HG03097 (cell line): ENCODE results near the gene DCST2.

Experiments
- ATAC-seq: cut with Tn5 transposase; IDR thresholded peaks from one replicate; pipeline ENCODE4 v1.9.1; 2021; ENCODE audit not compliant: unreplicated experiment, low FRiP score

The DCST2 gene

DNA sequence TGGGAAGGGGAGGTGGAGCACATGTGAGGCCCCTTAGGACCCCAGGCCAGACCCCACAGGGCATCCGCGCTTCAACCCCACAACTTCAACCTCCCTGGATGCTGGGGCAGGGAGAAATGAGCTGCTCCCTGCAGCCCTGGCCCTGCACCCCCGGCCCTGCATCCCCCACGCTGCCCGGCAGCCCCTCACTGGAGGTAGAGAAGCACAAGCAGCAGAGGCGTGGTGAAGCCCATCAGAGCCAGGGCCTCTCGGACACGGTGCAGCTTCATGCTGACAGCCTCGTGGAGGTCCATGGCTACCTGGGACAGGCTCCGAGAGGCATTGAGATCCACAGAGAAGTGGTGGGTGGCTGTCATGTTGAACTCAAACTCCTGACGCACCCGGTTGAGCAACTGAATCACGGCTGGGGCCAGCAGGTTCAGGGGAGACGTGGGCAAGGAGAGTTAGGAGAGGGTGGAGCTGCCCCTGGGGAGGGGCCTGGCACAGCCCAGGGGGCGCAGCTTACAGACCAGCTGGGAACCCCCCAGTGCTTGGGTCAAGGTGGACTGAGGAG is 3.3 kb downstream of the DCST2 start:
- ATAC-seq, result no peak

DNA sequence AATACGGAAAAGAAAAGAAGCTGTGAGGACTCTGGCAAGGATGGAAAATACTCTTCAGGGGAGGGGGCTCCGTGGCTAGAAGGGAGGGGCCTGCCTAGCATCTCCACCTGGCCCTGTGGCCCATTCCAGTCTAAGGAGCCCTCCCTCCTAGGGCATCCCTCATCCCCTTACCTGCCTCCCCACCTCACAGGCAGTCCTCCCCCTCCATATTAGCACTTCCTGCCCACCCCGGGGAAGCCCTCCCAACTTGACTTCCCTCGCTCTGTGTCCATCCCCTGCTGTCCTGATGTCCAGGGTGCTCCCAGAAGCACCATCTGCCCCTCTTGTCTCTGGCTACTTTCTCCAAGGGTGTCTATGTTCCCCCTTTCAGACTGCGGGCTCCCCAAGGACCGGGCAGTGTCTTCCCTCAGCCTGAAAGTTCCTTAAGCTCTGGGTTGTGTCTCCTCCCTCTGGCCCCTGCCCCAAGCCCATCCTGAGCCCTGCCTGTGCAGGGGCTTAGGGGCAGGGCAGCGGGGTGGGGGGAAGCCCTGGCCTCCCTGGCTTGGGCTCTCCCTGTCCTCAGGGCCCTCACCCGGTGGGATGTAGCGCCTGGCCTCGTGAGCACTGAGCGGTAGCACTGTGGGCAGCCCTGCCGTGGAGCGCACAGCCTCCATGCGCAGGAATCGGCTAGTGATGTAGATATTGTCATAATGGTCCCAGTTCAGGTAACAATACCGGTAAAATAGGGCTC is 3.9 kb downstream of the DCST2 start:
- no peak for ATAC-seq

DNA sequence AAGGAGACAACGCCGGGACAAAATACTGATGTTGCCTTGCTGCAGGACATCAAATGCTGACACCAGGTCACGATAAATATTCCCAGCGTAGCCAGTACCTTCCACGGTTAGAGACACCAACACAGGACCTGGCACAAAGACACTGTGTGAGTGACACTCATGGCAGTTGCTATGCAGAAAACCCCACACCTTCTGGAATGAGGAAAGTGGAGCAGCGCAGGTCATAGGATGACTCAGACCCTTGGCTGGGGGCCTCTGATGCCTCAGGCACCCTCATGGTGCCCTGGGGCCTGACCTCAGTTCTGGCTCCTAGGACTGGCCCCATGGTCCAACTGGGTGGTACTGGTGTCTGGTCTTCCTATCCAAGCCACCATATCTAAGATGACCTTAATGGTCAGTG is 7.0 kb downstream of the DCST2 start:
- ATAC-seq, result no peak

DNA sequence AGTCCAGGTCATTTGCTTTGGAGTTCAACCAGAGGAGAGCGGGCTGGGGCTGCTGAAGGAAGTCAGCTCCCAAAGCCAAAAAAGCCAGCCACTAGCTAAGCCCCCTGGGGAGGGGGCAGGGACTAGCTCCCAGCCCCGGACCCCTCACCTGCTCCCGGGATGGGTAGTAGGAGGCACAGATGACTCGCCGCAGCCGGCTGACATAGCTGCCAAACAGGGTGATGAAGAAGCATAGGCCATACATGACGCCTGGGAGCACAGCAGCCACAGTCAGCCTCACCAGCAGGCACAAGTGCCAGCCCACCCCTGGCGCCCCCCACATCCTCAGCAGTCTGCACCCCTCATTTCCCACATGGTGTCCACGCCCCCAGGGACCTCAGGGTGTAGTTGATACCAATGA is 7.4 kb downstream of the DCST2 start:
- ATAC-seq, result no peak

DNA sequence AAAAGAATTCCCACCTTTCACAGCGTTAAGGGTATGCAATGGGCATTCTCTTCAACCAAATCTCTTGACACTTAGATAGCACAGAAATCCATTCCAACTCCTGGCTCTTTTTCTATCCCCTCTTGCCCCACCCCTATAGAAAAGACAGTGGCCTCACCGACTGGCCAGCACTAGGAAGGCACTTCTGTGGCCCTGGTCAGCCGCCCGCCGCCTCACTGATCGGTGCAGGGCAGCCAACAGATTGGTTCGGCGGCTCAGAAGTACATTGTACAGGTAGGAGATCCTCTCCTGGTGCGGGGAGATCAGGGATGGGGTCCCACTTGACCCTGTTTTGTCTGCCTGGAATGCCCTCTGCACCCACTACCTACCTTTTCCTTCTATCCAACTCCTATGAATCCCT is 9.3 kb downstream of the DCST2 start:
- ATAC-seq, result no peak

DNA sequence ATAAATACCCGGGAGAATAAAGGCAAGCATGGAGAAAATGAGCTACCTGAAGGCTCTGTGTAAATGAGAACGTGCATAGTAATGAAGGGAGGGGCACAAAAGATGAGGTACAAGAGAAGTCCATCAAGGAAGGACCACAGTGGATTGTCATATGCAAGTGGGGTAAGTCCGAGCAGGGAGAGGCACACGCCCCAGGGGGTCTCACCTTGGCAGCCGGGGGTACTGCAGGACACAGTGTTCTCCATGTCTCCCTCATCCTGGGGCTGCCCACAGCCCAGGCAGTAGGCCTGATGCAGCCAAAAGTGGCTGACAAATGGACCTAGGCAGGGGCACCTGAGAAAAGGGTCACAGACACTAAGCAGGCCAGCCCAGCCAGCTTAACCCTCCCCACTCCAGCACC is 10.0 kb downstream of the DCST2 start:
- ATAC-seq, result no peak

DNA sequence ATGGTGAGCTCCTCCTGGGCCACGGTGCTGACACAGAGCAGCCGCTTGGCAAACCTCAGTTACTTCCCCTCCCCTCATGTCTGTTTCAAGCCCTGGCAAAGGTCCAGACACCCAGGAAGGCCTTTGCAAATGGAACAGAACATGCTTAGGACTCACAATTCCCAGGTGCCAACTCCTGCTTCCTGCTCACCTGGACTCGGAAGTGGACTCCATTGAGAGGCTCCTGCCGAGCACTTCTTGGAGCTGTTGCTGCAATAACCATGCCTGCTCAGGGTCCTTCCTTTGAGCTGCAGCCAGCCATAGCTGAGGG is 10.7 kb downstream of the DCST2 start:
- ATAC-seq, result no peak

DNA sequence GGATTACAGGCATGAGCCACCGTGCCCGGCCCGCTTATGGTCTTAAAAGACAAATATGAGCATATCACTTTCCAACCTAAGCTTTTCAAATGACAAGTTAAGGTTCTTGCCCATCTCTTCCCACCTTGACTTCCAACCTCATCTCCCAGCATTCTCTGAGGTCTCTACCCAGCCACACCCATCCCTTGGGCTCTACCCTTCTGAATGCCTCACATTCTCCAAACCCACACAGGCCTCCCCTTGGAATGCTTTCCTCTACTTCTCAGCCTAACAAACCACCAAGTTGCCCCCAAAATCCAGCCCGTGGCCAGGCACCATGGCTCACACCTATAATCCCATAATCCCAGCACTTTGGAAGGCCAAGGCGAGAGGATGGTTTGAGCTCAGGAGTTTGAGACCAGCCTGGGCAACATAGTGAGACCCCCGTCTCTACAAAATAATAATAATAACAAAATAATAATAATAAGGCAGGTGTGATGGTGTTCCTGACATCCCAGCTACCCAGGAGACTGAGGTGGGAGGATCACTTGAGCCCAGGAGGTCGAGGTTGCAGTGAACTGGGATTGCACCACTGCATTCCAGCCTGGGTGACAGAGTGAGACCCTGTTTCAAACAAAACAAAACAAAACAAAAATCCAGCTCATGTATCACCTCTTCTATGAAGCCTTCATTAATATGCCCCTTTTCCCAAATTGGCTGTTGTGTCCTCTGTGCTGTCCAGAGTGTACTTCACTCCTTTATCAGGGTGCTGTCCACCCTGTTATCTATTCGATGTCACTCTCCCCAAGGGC is 11.2 kb downstream of the DCST2 start:
- ATAC-seq, result no peak

DNA sequence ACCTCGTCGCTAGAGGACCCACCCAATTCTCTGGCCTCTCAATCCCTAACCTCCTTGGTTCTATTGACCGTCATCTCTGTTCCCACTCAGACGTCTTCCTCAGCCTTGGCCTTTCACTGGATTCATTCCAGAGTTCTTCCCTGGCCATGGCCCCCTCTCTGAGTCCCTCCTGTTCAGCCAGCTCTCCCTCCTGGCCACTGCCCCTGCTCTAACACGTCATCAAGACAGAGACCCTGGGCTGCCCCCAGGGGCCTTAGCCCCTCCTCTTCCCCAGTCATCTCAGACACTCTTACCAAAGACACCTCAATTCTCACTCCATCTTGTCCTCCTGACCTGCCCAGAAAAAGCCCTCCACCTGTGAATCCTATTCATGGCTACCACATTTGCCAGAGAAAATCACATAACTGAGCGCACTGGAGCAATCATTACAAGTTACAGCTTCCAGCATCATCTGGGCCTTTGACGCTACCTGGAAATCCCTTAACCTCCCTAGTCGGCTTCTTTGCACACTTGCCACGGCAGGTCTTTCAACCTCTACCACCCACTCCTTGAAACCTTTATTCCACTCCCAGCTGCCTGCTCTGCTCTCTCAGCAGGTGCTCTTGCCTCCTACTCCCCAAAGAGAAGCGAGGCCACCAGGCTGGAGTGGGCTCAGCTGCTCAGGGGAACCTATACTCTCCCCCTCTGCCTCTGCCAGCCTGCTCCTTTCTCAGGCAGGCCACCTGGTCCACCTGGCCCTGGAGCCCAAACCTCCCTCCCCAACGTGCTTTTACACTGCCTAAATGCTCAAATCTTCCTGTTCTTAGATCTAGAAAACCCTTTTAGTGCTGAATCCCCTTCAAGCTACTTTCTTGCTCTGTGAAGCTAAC is 14.0 kb downstream of the DCST2 start:
- ATAC-seq, result no peak

DNA sequence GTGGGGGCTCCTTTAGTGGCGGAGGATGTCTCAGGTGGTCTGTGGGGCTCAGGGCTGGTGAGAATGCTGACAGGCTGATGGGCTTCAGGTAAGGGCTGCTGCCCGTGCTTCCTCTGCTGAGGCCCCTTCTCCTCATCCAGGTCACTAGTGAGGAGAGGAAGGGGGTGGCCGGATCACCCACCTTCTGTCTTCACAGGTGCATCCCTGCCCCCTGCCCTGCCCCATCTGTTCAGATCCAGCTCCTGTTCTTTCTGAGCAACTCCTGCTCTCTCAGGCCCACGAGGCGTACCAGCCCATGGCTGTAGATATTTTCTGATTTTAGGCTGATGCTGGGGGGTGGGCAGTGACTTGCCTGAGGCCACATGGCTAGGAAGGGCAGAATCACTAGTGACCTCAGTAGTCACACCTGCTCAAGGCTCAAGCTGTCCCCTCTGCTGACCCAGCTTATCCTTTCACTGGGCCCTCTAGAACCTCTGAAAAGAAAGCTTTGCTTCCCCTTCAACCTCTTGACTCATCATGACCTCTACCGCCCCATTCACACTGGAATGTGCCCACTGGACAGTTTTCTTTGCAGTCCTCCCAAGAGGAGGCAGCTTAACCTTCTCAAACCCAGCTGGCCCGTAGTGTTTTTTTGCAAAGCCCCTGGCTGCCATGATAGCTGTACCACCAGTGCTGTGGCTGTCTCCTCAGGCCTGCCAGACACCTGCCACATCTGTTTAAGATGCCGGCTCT is 14.8 kb downstream of the DCST2 start:
- ATAC-seq, result no peak

DNA sequence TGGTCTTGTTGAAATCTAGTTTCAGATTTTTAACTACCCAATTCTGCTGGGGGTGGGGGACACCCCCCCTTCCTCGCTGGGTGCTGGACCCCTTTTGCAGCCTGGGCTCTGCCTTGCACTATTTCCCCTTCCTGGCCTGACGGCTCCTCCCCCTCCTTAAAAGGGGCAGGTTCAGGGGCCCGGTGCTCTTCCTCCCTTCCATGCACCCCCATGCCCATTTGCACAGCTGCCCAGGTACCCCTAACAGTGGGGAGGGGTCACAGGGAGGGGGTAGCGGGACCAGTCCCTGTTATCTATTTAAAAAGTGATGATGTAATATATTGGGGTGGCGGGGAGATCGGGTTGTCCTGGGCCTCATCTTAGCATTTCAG is 15.7 kb downstream of the DCST2 start:
- ATAC-seq, result no peak

DNA sequence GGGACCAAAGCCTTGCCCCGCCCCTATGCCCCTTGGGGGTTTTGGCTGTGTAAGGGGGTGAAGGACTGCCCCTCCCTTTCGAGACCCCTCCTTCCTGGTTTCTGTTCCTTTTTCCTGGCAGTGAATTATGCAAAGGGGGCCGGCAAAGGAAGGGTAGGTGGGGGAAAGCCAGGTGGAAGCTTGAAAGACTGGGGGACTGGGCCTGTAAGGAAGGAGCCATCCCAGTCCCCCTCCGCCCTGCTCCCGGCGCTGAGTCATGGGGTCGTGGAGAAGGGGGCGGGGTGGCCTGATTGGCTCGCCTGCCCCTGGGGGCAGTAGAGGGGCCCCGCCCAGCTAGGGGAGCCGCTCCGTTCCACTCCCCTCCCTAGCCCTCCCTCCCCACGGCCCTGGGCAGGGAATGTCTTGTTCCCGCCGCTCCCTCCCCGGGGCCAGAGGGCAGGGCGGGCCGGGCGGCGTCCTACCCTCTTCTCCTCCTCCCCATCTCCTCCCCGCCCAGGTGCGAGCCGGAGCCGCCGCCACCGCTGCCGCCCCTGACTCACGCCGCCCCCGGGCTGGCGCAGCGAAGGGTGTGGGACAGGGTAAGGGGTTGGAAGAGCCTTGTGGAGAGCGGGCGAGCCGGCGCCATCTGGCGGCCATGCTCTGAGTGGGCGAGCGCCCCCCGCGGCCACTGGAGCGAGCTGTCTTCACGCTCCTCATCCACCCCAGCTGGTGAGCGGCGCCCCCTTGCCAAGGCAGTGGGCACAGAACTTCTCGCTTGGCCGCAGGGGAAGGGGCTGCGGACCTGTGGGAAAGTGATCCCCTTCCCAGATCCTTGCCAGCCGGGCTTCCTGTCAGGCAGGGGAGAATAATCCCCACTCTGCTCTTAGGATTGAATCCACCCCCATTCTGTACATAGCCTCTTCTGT is 16.3 kb downstream of the DCST2 start:
- ATAC-seq, result no peak

DNA sequence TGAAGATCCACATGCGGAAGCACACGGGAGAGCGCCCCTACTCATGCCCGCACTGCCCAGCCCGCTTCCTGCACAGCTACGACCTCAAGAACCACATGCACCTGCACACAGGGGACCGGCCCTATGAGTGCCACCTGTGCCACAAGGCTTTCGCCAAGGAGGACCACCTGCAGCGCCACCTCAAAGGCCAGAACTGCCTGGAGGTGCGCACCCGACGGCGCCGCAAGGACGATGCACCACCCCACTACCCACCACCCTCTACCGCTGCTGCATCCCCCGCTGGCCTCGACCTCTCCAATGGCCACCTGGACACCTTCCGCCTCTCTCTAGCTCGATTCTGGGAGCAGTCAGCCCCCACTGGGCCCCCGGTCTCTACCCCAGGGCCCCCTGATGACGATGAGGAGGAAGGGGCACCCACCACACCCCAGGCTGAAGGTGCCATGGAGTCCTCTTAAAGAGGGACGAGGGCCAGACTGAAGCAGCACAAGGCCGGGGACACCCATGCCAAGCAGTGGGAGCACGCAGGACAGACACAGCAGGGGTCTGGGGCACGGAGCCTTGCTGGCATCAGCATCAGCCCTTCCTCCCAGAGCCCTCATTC is 17.2 kb downstream of the DCST2 start:
- no peak for ATAC-seq

DNA sequence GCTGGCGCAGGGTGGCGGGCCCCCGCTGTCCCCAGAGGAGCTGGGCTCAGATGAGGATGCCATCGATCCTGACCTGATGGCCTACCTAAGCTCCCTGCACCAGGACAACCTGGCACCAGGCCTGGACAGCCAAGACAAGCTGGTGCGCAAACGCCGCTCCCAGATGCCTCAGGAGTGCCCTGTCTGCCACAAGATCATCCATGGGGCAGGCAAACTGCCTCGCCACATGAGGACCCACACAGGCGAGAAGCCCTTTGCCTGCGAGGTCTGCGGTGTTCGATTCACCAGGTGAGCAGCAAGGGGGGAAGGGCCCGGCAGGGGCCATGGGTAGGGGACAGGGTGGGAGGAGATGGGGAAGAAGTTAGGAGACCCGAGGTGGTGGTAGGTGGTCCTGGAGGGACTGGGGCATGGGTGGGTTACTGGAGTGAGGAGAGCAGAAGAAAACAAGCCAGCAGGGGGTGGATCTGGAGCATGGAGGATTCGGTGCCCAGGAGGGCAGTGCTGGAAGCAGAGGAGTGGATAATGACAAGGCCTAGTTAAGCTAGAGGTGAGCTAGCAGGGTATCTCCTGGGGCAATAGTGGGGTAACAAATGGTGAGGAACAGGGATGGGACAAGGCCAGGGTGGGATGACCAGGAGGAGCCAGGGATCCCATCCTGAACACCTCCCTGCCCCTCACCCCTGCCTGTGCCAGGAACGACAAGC is 17.9 kb downstream of the DCST2 start:
- no peak for ATAC-seq

DNA sequence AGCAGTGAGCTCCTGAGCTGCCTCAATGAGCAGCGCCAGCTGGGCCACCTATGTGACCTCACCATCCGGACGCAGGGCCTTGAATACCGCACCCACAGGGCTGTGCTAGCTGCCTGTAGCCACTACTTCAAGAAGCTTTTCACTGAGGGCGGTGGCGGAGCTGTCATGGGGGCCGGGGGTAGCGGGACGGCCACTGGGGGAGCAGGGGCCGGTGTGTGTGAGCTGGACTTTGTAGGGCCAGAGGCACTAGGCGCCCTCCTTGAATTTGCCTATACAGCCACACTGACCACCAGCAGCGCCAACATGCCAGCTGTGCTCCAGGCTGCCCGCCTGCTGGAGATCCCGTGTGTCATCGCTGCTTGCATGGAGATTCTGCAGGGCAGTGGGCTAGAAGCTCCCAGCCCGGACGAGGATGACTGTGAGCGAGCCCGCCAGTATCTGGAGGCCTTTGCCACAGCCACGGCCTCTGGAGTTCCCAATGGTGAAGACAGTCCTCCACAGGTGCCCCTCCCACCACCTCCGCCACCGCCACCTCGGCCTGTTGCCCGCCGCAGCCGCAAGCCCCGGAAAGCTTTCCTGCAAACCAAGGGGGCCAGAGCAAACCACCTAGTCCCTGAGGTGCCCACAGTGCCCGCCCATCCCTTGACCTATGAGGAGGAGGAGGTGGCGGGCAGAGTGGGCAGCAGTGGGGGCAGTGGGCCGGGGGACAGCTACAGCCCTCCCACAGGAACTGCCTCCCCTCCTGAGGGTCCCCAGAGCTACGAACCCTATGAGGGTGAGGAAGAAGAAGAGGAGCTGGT is 18.7 kb downstream of the DCST2 start:
- no peak for ATAC-seq

DNA sequence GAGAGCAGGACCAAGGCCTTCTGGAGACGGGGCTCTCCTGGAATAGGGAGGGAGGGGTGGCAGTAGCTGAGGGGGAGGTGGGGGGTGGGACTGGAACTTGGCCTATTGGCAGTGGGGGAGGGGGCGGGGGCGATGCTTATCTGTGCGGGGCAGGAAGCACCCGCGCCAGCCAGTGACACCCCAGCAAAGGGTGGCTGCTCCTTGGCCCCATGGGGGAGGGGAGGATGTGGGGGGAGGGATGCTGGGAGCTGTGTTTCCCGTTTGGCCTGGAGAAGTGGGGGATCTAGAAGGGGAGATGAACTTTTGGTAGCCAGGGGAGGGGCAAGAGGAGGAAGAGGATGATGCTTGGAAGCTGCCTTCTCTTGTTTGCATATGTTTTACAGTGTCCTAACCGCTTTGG is 19.9 kb downstream of the DCST2 start:
- no peak for ATAC-seq

DNA sequence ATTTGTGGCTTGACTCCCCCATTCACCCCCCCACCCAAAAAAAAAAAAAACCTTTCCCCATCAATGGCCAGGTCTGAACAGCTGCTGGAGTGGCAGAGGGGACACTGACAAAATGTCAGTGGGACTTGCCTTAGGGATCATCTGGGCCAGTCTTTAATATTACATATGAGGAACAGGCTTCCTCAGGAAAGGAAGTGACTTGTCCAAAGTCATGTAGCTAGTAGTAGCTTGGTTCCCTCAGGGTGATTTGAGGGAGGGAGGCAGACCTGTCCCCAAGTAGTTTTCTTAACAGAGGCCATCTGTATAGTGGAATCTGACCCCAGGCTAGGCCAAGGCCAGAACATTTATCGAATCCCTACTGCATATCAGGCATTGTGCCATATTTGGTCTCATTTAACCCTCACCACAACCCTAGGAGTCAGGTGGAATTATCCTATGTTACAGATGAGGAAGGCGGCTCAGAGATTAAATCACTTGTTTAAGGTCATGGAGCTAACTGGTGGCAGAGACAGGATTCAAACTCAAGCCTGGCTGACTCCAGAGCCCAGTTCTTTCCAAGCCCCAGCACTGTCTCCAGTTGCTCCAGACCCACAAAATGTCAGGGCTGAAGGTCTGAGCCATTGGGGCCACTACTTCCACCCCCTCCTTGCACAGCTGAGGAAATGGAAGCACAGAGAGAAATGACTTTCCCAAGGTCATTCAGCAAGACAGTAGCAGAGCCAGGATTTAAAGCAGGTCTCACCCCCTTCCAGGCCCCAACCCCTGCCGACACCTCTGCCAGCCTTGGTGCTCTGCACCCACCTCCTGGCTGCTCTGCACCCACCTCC is 20.6 kb downstream of the DCST2 start:
- no peak for ATAC-seq
